ENCODE results near the gene ANKFN1. TPM values are rescaled to one million over a fixed set of nuclear protein-coding genes. Genes with fewer than 3 reads are reported as not detected.

The ANKFN1 gene
- polyA plus RNA-seq, 3 donors = not detected

DNA sequence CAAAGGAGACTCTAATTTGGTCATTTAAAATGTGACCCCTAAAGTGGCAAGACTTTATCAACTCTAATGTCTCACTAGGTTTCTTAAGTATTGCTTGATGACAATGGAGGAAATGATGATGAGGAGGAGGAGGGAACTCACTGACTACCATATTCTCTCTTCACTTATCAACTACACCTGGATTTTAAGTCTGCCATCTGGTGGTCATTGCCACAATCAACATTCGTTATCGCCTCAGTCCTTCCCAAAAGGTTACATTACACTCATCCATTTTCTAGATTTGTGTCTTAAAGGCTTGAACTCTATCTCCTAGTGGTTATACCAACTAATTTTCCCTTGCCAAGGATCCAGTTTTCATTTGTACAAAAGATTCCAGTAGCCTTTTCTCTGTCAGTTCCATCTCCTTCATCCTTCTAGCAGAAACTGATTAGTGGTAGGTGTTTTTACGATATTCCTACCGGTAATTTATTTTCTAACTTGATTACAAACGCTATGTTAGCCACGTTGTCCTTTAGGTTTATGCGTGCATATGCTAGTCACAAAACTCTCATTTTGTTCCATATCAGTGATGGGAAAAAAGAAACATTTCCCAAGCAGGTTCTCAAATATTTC is 325.7 kb downstream of the ANKFN1 start:
- Histone ChIP-seq H3K36me3 (replicated peaks in 1 of 2; ENCODE audit: control insufficient read depth in 1 of 2, insufficient read depth in 2 of 2, low read length in 2 of 2) (no peaks in the 10 kb centered on the region), H3K9ac (ENCODE audit: insufficient read depth, low read length, poor library complexity, severe bottlenecking) (no peak overlapping the region), H2AFZ (ENCODE audit: insufficient read depth, low read depth, low read length, poor library complexity, severe bottlenecking) (no peak overlapping the region), H3K27ac (ENCODE audit: low read depth in 1 of 2, low read length in 2 of 2) (no peak overlapping the region), H3K9me3 (replicated peaks in 1 of 2; ENCODE audit: control insufficient read depth in 1 of 2, insufficient read depth in 1 of 2, low read length in 2 of 2) (peaks cover 0 to 3% of the 10 kb centered on the region in 2 donors), H3K4me3 (replicated peaks in 1 of 3; ENCODE audit: low read depth in 2 of 3, low read length in 3 of 3) (no peak overlapping the region), H3K4me2 (replicated peaks; ENCODE audit: extremely low read depth, low read length, poor library complexity, severe bottlenecking) (no peak overlapping the region), H3K4me1 (ENCODE audit: control insufficient read depth in 1 of 2, insufficient read depth in 2 of 2, low read length in 2 of 2) (no peaks in the 10 kb centered on the region), H3K27me3 (ENCODE audit: control insufficient read depth in 2 of 2, insufficient read depth in 2 of 2, low read length in 2 of 2) (no peaks in the 10 kb centered on the region), H3K79me2 (ENCODE audit: insufficient read depth, low read length) (no peaks in the 10 kb centered on the region), H4K20me1 (ENCODE audit: insufficient read depth, low read length) (no peaks in the 10 kb centered on the region)
- no peak for DNase-seq
- Mint-ChIP-seq H3K36me3 (no peaks in the 10 kb centered on the region), H3K27me3 (ENCODE audit: low read depth in 3 of 3) (peaks cover 0 to 2% (median 0%) of the 10 kb centered on the region in 3 donors), H3K9me3 (peaks cover 0 to 11% (median 3%) of the 10 kb centered on the region in 7 donors), H3K4me3 (no peak overlapping the region), H3K4me1 (no peaks in the 10 kb centered on the region), H3K27ac (no peak overlapping the region)
- TF ChIP-seq, protein P1, sequence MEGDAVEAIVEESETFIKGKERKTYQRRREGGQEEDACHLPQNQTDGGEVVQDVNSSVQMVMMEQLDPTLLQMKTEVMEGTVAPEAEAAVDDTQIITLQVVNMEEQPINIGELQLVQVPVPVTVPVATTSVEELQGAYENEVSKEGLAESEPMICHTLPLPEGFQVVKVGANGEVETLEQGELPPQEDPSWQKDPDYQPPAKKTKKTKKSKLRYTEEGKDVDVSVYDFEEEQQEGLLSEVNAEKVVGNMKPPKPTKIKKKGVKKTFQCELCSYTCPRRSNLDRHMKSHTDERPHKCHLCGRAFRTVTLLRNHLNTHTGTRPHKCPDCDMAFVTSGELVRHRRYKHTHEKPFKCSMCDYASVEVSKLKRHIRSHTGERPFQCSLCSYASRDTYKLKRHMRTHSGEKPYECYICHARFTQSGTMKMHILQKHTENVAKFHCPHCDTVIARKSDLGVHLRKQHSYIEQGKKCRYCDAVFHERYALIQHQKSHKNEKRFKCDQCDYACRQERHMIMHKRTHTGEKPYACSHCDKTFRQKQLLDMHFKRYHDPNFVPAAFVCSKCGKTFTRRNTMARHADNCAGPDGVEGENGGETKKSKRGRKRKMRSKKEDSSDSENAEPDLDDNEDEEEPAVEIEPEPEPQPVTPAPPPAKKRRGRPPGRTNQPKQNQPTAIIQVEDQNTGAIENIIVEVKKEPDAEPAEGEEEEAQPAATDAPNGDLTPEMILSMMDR (IDR thresholded peaks at IDR 0.05) = peak; percentile 44
- WGBS (ENCODE audit: insufficient coverage) = 67% methylated on average over 1 of the region's 7 CpGs
- intact Hi-C loops (cut with micrococcal nuclease) = no loop called here

DNA sequence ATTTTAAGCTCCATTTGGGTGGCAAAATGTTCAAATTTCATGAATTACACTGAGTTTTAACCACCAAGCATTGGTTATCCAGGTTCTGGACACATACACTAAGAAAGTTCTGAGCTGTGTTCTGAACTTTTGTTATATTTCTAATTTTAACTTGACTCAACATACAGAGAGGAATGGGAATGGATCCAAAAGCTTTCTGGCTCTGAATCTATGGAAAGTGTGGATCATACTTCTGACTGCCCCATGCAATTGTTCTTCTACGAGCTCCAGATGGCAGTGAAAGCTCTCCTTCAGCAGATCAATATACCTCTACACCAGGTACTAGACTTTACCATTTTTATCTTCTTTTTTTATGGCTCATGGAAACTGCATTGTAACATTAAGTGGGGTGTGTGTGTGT is 327.2 kb downstream of the ANKFN1 start:
- Mint-ChIP-seq H3K27me3 (ENCODE audit: low read depth in 3 of 3) (peaks cover 0 to 2% (median 0%) of the 10 kb centered on the region in 3 donors), H3K4me3 (no peak overlapping the region), H3K9me3 (peaks cover 0 to 7% (median 3%) of the 10 kb centered on the region in 7 donors), H3K27ac (no peak overlapping the region), H3K36me3 (no peaks in the 10 kb centered on the region), H3K4me1 (no peaks in the 10 kb centered on the region)
- DNase-seq = no peak
- Histone ChIP-seq H3K4me2 (replicated peaks; ENCODE audit: extremely low read depth, low read length, poor library complexity, severe bottlenecking) (no peak overlapping the region), H2AFZ (ENCODE audit: insufficient read depth, low read depth, low read length, poor library complexity, severe bottlenecking) (no peak overlapping the region), H3K27me3 (ENCODE audit: control insufficient read depth in 2 of 2, insufficient read depth in 2 of 2, low read length in 2 of 2) (no peaks in the 10 kb centered on the region), H3K9me3 (replicated peaks in 1 of 2; ENCODE audit: control insufficient read depth in 1 of 2, insufficient read depth in 1 of 2, low read length in 2 of 2) (peaks cover 0 to 3% of the 10 kb centered on the region in 2 donors), H3K9ac (ENCODE audit: insufficient read depth, low read length, poor library complexity, severe bottlenecking) (no peak overlapping the region), H3K36me3 (replicated peaks in 1 of 2; ENCODE audit: control insufficient read depth in 1 of 2, insufficient read depth in 2 of 2, low read length in 2 of 2) (no peaks in the 10 kb centered on the region), H3K27ac (ENCODE audit: low read depth in 1 of 2, low read length in 2 of 2) (no peak overlapping the region), H4K20me1 (ENCODE audit: insufficient read depth, low read length) (no peaks in the 10 kb centered on the region), H3K79me2 (ENCODE audit: insufficient read depth, low read length) (no peaks in the 10 kb centered on the region), H3K4me3 (replicated peaks in 1 of 3; ENCODE audit: low read depth in 2 of 3, low read length in 3 of 3) (no peak overlapping the region), H3K4me1 (ENCODE audit: control insufficient read depth in 1 of 2, insufficient read depth in 2 of 2, low read length in 2 of 2) (no peaks in the 10 kb centered on the region)
- TF ChIP-seq, protein P1 (IDR thresholded peaks at IDR 0.05) = no peak
- no CpG with 5 or more reads among the region's 1 CpG for WGBS (ENCODE audit: insufficient coverage)
- intact Hi-C loops (cut with micrococcal nuclease) = no loop called here
